Kidney (tissue), 14 donors: ENCODE results near the gene SLC24A4. TPM values are rescaled to one million over a fixed set of nuclear protein-coding genes. Genes with fewer than 3 reads are reported as not detected.

Source experiments
- DNase-seq, 5 donors: peaks; one replicate each; pipeline ENCODE4 v3.0.0-alpha.2; 2013 to 2020
- FAIRE-seq: peaks from 2 replicates; lab custom pipeline; 2012; peaks lifted over from hg19 to GRCh38; lab: Jason Lieb, UNC
- H3K27ac ChIP-seq, 2 donors: one replicate each; pipeline ENCODE4 v1.7.0; 2013; ENCODE audit warnings: low read depth in 2 of 2, low read length in 2 of 2, inconsistent platforms in 1 of 2
- H3K27me3 ChIP-seq: one replicate; pipeline ENCODE4 v1.7.1; 2013; ENCODE audit warnings: low read length, inconsistent platforms; ENCODE audit not compliant: control insufficient read depth, insufficient read depth
- H3K36me3 ChIP-seq, 3 donors: one replicate each; pipeline versions ENCODE4 v1.7.0 to v1.7.1; 2013; ENCODE audit warnings: low read length in 3 of 3, control low read depth in 1 of 3, inconsistent platforms in 1 of 3; ENCODE audit not compliant: insufficient read depth in 3 of 3, control insufficient read depth in 2 of 3
- H3K4me1 ChIP-seq, 3 donors: one replicate each; pipeline versions ENCODE4 v1.7.0 to v1.7.1; 2013; ENCODE audit warnings: low read length in 3 of 3, inconsistent platforms in 1 of 3, low read depth in 1 of 3; ENCODE audit not compliant: control insufficient read depth in 2 of 3, insufficient read depth in 2 of 3
- H3K4me3 ChIP-seq, 3 donors: one replicate each; pipeline versions ENCODE4 v1.7.0 to v1.8.1; 2013; ENCODE audit warnings: low read length in 3 of 3, control low read depth in 1 of 3, inconsistent platforms in 1 of 3
- H3K9ac ChIP-seq, 3 donors: one replicate each; pipeline versions ENCODE4 v1.7.0 to v1.7.1; 2013; ENCODE audit warnings: low read length in 3 of 3, control low read depth in 1 of 3, inconsistent platforms in 1 of 3
- H3K9me3 ChIP-seq, 3 donors: one replicate each; pipeline versions ENCODE4 v1.7.0 to v1.7.1; 2013; ENCODE audit warnings: low read length in 3 of 3, control low read depth in 1 of 3, inconsistent platforms in 1 of 3; ENCODE audit not compliant: control insufficient read depth in 2 of 3, insufficient read depth in 1 of 3
- intact Hi-C: fragments of 100-400 bp; cut with DNase I; formaldehyde crosslinking; loops from one replicate; pipeline ENCODE4 v1.11.1; 2022
- polyA plus RNA-seq: library from polyadenylated mRNA; stranded (reverse); fragments of 350-450 nt; fragmentation: Illumina TruSeq; extraction: RNeasy Lipid Tissue Mini Kit (QIAGEN cat#74804); gene quantifications from one replicate; pipeline ENCODE4 v1.2.3, GENCODE V29; 2014; ENCODE audit warnings: low read depth, low replicate concordance; ENCODE audit not compliant: insufficient read depth
- total RNA-seq: library from RNA; stranded (reverse); fragmentation: NEBNext Ultra II Directional; extraction: Animal tissue kit (Norgen Biotek cat#: 25700); gene quantifications from one replicate; pipeline ENCODE4 v1.2.1, GENCODE V29; 2021
- TF ChIP-seq, protein P1 (sequence below): IDR thresholded peaks from 3 replicates; pipeline ENCODE4 v1.5.1; 2012; ENCODE audit warnings: mild to moderate bottlenecking, moderate library complexity, borderline replicate concordance; ENCODE audit not compliant: insufficient read depth; ENCODE audit errors: extremely low read depth
- donor health status: control.
- donor health status: control.
- donor health status: control.
- donor health status: control.
- donor health status: control.
- donor health status: DM: yes; HTN: yes; CAD: no.
- donor health status: Normal renal cell carcinoma (clear cell type).

Gene SLC24A4
- total and polyA plus RNA-seq, 2 donors from 2014 or later, result 0.32 to 0.85 TPM

GRCh38 chr14:92499234-92499633 lies 176.3 kb downstream of the SLC24A4 start:
- H3K4me1 ChIP-seq, result no peaks in the 10 kb centered on the region
- no peaks in the 10 kb centered on the region for H3K9me3 ChIP-seq
- H3K27me3 ChIP-seq, result no peaks in the 10 kb centered on the region
- H3K4me3 ChIP-seq, result no peak overlapping the region
- intact Hi-C loops, result no loop called here
- H3K9ac ChIP-seq, result no peak overlapping the region
- no peaks in the 10 kb centered on the region for H3K36me3 ChIP-seq
- no peak for FAIRE-seq
- no peak for DNase-seq
- H3K27ac ChIP-seq, result no peak overlapping the region
- TF ChIP-seq, protein P1, sequence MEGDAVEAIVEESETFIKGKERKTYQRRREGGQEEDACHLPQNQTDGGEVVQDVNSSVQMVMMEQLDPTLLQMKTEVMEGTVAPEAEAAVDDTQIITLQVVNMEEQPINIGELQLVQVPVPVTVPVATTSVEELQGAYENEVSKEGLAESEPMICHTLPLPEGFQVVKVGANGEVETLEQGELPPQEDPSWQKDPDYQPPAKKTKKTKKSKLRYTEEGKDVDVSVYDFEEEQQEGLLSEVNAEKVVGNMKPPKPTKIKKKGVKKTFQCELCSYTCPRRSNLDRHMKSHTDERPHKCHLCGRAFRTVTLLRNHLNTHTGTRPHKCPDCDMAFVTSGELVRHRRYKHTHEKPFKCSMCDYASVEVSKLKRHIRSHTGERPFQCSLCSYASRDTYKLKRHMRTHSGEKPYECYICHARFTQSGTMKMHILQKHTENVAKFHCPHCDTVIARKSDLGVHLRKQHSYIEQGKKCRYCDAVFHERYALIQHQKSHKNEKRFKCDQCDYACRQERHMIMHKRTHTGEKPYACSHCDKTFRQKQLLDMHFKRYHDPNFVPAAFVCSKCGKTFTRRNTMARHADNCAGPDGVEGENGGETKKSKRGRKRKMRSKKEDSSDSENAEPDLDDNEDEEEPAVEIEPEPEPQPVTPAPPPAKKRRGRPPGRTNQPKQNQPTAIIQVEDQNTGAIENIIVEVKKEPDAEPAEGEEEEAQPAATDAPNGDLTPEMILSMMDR, result no peak

- TF ChIP-seq, protein P1, result no peak
- no peak for DNase-seq
- FAIRE-seq, result no peak
- H3K27me3 ChIP-seq, result no peaks in the 10 kb centered on the region
- no peak overlapping the region for H3K9ac ChIP-seq
- no peak overlapping the region for H3K4me3 ChIP-seq
- peaks cover 0 to 2% (median 0%) of the 10 kb centered on the region in 3 donors for H3K4me1 ChIP-seq
- no peaks in the 10 kb centered on the region for H3K9me3 ChIP-seq
- H3K36me3 ChIP-seq, result no peaks in the 10 kb centered on the region
- H3K27ac ChIP-seq, result no peak overlapping the region
- intact Hi-C loops, result no loop called here
Measured at GRCh38 chr14:92500491-92500941, 177.6 kb downstream of the SLC24A4 start.

GRCh38 chr14:92501891-92502351 lies 179.0 kb downstream of the SLC24A4 start:
- no peaks in the 10 kb centered on the region for H3K36me3 ChIP-seq

More at GRCh38 chr14:92501891-92502351, 179.0 kb downstream of the SLC24A4 start:
- intact Hi-C loops, result no loop called here
- FAIRE-seq (no peak), DNase-seq (no peak)
- no peak overlapping the region for H3K27ac ChIP-seq
- H3K4me1 ChIP-seq, result peaks cover 0 to 2% (median 0%) of the 10 kb centered on the region in 3 donors
- H3K27me3 ChIP-seq, result no peaks in the 10 kb centered on the region
- H3K9me3 ChIP-seq, result no peaks in the 10 kb centered on the region
- no peak overlapping the region for H3K4me3 ChIP-seq
- TF ChIP-seq, protein P1, result no peak
- H3K9ac ChIP-seq, result no peak overlapping the region
